ENCODE data around the gene PHOX2A.

PHOX2A gene

GRCh38 chr11:72241291-72241781, 2.6 kb downstream of the PHOX2A start:
- H3K4me3 ChIP-seq (ENCODE audit: low read length) = no peak overlapping the region
- TF ChIP-seq ZNF274 (IDR thresholded peaks at IDR 0.05; ENCODE audit: low read depth, low read length) = no peak

DNA sequence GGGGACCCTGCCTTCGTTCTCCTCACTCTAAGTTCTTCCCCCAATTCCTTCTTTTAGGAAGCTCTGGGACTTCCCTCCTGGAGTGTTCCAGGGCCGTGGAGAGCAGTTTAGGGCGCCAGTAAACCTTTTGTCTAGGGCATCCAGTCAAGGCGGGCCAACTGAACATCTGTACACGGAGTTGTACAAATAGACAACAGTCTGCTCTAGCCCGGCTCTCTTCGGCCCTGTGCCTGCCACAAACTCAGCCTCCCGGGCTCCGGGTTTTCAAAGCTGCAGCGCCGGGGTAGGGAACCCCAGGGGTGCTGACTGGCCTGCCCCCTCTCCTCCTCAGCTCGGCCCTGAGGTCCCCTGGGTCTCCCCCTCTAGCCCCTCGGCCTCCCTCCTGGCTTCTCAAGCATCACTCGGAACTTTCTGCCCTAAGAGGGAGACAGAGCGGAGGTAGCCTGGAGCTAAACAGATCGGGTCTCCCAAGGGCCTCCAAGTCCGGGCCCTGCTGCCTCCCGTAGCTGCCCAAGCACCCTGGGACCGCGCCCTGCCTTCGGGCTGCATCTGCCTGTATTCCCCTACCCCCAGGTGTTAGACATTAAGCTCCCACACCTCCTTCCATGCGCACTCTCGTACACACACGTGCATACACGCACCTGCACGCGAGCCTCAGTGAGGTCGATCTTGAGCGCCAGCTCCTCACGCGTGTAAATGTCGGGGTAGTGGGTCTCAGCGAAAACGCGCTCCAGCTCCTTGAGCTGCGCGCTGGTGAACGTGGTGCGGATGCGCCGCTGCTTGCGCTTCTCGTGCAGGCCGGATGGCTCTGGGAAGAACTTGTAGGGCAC, 3.3 kb downstream of the PHOX2A start:
- no peak for TF ChIP-seq ZNF274 (IDR thresholded peaks at IDR 0.05; ENCODE audit: low read depth, low read length)
- H3K4me3 ChIP-seq (ENCODE audit: low read length) = no peak overlapping the region

DNA sequence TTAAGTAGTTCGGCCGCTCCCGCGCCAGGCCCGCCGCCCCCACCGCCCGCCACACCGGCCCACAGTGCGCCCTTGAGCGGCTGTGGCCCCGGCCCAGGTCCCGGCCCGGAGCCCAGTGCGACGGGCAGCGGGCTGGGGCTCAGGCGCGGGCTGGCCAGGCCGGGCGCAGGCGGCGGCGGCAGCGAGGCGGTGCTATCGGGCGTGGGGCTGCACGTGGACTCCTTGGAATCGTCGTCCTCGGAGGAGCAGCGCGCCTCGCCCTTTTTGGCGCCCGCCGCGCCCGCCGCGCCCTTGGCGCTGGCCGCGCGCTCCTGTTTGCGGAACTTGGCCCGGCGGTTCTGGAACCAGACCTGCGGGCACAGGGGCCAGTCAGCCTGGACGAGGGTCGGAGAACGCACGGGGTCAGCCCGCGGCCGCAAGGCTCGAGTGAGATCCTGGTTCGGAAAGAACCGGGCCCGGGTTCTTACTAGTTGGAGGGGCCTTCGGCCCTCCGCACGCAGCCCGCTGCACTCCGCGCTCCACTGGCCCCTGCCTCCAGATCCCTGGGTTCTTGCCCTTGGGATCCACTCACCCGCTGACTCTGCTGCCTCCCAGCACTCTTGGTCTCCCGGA, 4.0 kb downstream of the PHOX2A start:
- H3K4me3 ChIP-seq (ENCODE audit: low read length) = no peak overlapping the region; the same call in 1 of the 2 replicates
- TF ChIP-seq ZNF274 (IDR thresholded peaks at IDR 0.05; ENCODE audit: low read depth, low read length) = no peak

- no peak for TF ChIP-seq ZNF274 (IDR thresholded peaks at IDR 0.05; ENCODE audit: low read depth, low read length)
- H3K4me3 ChIP-seq (ENCODE audit: low read length) = no peak overlapping the region; the same call in 1 of the 2 replicates
Observed at GRCh38 chr11:72239313-72239848, 4.6 kb downstream of the PHOX2A start.

DNA sequence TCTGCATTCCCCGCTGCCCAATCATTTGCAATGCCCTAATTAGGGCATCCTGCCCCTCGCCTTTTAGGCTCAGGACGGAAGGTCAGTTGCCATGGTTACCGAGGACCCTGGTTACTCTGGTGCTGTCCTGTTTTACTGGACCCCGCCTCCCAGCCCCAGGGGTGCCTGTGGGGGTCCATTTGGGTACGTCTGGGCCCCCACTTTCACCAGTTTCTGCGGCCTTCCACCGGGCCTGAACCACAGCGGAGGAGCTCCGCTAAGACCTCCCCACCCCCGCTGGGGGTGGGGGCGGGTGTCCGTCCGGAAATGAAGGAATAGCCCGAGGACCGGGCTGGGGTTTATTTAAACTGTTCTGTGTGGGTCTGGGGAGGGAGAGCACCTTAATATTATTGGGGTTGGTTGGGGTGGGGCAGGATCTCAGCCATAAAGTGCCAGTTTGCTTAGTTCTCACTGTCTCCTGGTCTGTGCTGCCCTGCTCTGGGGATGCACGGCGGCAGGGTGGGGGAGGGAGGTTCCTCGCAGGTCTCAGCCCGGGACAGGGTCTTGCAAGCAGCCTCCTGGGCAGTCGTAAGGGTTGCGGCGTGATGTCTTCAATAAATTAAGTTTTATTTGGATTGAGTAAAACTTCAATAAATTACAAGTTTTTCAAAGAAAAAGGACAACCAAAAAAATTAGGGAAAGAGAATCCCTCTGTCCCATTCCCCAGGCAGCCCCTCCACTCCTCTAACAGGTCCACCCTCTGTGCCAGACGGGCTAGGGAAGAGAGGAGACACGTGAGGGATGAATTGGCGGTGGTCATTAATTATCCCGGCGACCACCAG, 5.3 kb downstream of the PHOX2A start:
- H3K4me3 ChIP-seq (ENCODE audit: low read length) = no peak overlapping the region
- no peak for TF ChIP-seq ZNF274 (IDR thresholded peaks at IDR 0.05; ENCODE audit: low read depth, low read length)

DNA sequence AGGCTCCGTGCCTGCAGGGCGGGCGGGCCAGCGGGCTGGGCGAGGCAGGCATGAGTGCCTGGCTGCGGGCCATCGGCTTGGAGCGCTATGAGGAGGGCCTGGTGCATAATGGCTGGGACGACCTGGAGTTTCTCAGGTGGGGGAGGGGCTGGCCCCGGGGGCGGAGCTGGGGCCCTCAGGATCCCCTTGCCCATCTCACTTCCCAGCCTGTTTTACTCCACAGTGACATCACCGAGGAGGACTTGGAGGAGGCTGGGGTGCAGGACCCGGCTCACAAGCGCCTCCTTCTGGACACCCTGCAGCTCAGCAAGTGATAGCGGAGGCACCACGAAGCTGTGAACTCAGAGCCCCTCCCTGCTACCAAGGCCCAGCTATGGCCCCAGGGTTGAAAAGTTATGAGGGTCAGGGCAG, 5.9 kb downstream of the PHOX2A start:
- no peak for TF ChIP-seq ZNF274 (IDR thresholded peaks at IDR 0.05; ENCODE audit: low read depth, low read length)
- no peak overlapping the region for H3K4me3 ChIP-seq (ENCODE audit: low read length)

- TF ChIP-seq ZNF274 (IDR thresholded peaks at IDR 0.05; ENCODE audit: low read depth, low read length) = no peak
- H3K4me3 ChIP-seq (ENCODE audit: low read length) = no peak overlapping the region
Observed at GRCh38 chr11:72237112-72237931, 6.7 kb downstream of the PHOX2A start.

DNA sequence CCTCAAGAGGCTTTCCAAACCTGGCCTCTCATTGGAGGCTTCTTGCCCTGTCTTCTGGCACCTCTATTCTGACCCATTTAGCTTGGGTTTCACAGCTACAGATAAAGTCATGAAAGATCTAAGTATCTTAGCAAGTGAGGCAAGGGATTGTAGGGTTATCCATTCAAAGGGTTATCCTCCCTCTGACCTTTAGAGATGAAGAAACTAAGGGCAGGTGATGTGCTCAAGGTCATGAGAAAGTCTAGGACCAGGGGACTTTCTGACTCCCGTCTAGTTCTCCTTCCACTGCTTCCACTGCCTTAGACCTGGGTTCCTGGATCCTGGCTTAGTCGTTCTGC, 7.2 kb downstream of the PHOX2A start:
- no peak overlapping the region for H3K4me3 ChIP-seq (ENCODE audit: low read length)
- no peak for TF ChIP-seq ZNF274 (IDR thresholded peaks at IDR 0.05; ENCODE audit: low read depth, low read length)

DNA sequence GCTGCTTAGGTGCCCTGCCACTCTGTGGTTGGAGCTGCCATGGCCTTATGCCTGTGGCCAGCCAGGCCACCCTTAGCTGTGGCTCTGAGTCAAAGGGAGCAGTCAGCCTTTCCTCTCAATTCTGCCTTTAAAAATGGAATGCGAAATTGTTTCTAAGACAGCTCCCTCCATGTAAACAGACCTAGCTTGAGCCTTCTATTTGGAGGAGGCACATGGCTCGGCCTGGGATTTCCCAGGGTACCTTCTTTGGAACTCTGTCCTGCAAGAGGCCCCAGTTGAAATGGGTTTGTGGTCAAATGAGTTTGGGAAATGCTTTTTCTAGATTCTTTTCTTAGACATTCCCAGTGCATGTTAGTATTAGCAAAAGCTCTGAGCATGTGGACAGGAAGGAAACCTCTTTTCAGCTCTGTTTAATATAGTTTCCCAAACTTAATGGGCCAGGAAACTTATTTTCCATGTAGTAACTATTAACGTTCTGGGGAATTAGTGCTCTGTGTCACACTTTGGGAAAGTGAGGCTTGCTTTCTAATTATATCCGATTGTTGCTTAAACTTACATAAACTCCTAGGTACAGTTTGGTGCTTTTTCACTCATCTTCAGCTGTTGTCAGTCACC, 7.8 kb downstream of the PHOX2A start:
- no peak for TF ChIP-seq ZNF274 (IDR thresholded peaks at IDR 0.05; ENCODE audit: low read depth, low read length)
- H3K4me3 ChIP-seq (ENCODE audit: low read length) = no peak overlapping the region

GRCh38 chr11:72235351-72236057, 8.5 kb downstream of the PHOX2A start:
- no peak overlapping the region for H3K4me3 ChIP-seq (ENCODE audit: low read length)
- TF ChIP-seq ZNF274 (IDR thresholded peaks at IDR 0.05; ENCODE audit: low read depth, low read length) = no peak

DNA sequence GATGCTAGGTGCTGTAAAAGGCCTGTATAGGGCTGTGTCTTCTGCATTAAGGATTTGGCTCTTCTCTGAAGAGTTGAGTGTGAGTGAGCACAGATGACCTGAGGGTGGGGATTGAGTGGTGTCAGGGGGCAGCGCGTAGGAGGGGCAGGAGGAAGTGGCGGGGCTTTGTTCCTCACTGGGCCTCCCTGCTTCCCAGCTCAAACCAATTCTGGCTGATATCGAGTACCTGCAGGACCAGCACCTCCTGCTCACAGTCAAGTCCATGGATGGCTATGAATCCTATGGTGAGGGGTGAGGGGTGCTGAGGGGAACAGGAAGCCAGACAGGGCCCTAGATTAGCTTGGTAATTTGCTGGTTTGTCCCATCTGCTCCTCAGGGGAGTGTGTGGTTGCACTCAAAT, 9.1 kb downstream of the PHOX2A start:
- no peak overlapping the region for H3K4me3 ChIP-seq (ENCODE audit: low read length)
- no peak for TF ChIP-seq ZNF274 (IDR thresholded peaks at IDR 0.05; ENCODE audit: low read depth, low read length)

GRCh38 chr11:72234514-72234830, 9.5 kb downstream of the PHOX2A start:
- TF ChIP-seq ZNF274 (IDR thresholded peaks at IDR 0.05; ENCODE audit: low read depth, low read length) = no peak
- no peak overlapping the region for H3K4me3 ChIP-seq (ENCODE audit: low read length)

All from GM08714 (cell line).